NCI-H2196 treated with DMSO at 0.1 percent for 48 hours (cell line): ENCODE data around the gene PAM.

Experiments
- DNase-seq: peaks from one replicate; lab custom pipeline; 2025; ENCODE audit not compliant: unreplicated experiment; lab: John Stamatoyannopoulos, UW

Gene PAM

DNA sequence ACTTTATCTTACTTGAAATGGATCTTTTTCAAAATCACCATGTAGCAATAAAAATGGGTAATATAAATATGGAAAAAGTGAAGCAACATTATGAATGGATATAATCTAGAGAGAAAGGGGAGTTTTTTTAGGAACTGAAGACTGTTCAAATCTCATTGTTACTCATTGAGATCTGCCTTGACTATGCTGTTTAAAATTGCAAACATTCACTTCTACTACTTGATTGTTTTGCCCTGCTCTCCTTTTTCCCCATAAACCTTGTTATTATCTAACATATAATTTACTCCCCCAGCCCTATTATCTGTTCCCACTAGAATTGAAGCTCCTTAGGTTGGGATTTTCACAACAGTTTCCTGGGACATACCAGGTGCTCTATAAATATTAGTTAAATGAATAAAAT, 22.0 kb downstream of the PAM start:
- no peak for DNase-seq

GRCh38 chr5:102778478-102778877, 23.4 kb downstream of the PAM start:
- DNase-seq: no peak

DNA sequence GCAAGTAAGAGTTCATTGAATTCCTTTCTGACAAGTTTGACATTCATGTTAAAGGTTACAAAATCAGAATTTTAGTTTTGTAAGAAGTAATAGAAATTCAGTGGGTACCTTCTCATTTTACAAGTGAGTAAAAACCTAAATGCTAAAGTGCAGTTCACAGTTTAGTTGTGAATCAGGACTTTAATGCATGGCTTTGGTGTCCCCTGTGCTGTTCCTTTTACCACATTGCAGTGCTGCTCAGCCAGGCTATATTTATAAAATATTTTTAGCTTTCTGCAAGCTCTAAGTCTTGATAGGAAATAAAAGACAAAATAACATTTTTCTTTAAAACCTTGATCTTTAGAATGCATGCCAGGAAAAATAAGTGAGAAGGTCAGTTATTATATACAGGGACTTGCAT, 26.3 kb downstream of the PAM start:
- DNase-seq: no peak

- no peak for DNase-seq
Measured at GRCh38 chr5:102781786-102782185, 26.7 kb downstream of the PAM start.

GRCh38 chr5:102782217-102782872, 27.2 kb downstream of the PAM start:
- no peak for DNase-seq

DNA sequence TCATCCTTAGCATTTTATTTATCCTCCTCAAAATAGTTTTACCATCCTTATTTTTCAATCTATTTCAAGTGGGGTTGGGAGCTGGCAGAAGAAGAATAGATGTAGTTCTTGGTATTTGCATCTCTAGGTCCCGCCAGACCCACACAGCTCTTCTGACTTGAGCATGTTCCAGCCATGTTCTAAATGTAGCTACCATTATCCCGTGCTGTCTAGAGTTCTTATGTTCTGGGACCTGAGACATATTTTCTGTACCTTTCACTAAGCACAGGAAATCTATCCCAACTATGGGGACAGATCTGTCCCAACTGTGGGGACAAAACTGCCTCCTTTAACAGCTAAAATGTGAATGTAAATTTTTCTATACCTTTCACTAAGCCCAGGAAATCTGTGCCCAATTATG, 32.0 kb downstream of the PAM start:
- DNase-seq: no peak

GRCh38 chr5:102788788-102789187, 33.7 kb downstream of the PAM start:
- no peak for DNase-seq

DNA sequence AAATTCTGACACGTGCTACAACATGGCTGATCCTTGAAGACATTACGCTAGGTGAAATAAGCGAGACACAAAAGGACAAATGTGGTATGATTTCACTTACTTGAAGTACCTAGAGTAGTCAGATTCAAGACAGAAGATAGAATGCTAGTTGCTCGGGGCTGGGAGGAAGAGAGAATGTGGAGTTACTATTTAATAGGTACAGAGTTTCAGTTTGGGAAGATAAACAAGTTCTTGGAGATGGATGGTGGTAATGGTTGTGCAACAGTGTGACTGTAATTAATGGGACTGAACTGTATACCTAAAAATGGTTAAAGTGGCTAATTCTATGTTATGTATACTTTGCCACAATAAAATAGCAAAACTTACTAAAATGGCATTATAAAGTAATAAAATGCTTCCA, 34.4 kb downstream of the PAM start:
- no peak for DNase-seq

GRCh38 chr5:102790748-102791147, 35.6 kb downstream of the PAM start:
- DNase-seq: no peak

DNA sequence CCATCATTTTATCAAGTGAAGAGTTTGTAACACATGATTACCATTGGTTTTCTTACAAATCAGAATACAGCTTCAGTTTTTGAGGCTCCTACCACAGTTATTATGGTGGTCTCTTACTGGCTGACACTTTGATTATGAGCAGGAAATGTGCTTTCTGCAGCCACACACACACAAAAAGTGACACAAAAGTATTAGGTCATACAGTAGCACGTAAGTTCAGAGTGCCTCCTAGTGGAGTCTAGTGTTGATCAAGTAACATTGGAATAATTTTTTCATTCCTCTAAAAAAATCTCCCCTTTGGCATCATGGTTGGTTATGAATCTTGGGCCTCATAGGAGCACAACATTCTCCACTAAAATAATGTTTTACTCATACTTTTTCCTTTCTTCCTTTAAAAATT, 37.6 kb downstream of the PAM start:
- DNase-seq: no peak

GRCh38 chr5:102794047-102794446, 38.9 kb downstream of the PAM start:
- DNase-seq: no peak

DNA sequence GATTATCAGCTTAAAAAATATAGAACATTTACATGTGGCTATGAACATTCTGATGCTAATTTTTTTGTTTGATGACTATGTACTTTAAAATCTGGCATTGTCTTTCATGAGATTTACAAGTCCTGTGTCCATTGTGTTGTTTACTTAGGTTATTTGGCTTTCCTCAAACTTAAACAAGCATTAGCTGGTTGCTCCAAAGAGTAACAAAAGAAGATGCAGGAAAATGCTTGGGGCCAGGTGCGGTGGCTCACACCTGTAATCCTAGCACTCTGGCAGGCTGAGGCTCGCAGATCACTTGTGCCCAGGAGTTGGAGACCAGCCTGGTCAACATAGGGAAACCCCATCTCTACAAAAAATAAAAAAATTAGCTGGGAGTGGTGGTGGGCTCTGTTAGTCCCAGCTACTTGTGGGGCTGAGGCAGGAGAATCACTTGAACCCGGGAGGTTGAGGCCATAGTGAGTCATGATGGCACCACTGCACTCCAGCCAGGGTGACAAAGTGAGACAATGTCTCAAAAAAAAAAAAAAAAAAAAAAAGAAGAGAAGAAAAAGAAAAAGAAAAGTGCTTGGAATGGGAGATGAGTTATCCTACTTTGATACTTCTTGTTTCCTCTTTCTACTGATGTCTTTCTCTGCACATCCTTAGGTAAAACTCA, 39.7 kb downstream of the PAM start:
- DNase-seq: peak; percentile 59

DNA sequence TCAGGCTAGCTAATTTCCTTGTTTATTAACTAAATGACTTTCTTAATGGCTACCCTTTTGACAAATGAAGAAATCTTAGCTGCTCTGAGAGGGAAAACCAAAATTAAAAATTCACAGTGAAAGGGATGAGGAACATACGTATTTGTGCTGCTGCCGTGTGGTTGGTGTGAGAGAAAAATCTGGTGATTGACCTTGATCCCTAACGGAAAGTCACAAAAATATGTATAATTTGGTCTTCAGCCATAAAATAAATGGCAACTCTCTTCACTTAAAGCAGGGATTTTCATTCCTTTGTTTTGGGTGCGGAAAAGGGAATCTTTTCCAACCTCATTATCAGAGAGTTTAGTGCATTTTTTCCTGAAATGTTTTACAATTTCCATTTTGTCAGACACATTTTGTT, 40.4 kb downstream of the PAM start:
- no peak for DNase-seq

DNA sequence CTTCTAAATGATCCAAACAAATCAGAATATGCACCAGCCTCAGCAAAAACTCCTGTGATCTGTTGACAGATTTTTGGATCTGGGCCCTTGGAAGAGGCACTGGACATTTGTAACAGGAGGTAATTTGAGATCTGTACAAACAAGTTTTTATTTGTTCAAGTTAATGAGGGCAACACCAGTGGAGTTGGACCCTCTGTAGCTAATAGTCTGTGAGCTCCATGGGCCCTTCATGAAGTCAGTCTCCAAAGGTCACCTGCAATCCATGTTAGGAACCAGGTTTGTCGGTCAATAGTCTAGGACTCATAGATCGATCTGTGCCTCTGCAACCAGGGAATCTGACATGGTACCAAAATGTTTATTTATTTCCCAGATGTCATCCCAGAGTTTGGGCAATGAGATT, 40.9 kb downstream of the PAM start:
- peak; percentile 69 for DNase-seq

GRCh38 chr5:102796498-102796897, 41.4 kb downstream of the PAM start:
- DNase-seq: no peak

GRCh38 chr5:102797322-102797884, 42.3 kb downstream of the PAM start:
- DNase-seq: no peak

GRCh38 chr5:102798104-102798785, 43.1 kb downstream of the PAM start:
- DNase-seq: no peak

DNA sequence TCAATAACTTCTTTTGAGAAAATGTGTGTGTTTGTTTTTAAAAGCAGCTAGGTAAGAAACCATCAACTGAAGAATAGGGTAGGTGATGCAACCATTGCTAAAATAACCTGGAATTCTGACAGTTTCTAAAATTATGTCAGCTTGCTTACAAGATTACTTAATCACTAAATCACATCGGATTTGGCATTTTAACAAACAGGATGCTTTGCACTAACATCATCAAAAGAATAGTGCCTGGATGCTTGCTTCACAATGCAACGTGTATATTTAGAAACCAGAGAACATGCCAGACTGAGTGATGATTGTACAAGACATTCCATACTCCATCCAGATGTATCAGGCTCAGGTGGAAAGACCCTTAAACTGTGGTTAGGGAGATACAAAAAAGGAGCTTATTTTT, 43.9 kb downstream of the PAM start:
- no peak for DNase-seq

- DNase-seq: no peak
Measured at GRCh38 chr5:102800427-102800826, 45.3 kb downstream of the PAM start.

GRCh38 chr5:102801371-102801770, 46.3 kb downstream of the PAM start:
- DNase-seq: no peak

DNA sequence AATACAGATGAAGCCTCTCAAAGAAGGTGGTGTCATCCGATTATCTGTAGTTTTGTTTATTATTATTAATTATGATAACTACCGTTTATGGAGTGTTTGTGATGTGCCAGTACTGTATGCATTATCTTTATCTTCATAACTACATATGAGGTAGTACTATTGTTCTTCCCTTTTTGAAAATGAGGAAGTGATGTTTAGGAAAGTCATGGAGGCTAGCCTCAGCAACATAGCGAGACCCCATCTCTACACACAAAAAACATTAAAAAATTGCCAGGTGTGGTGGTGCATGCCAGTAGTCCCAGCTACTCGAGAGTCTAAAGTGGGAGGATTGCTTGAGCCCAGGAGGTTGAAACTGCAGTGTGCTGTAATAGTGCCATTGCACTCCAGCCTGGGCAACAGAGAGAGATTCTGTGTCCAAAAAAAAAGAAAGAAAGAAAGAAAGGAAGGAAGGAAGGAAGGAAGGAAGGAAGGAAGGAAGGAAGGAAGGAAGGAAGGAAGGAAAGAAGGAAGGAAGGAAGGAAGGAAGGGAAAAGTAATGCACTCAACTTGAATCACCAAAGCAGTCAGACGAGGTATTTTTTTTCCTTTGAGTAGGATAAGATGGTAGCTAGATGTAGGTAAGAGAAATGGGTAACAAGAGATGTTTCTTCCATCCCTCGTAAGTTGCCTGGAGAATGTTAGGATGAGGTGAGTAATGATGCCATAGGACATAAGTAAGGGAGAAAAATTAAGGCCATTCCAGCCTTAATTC, 47.8 kb downstream of the PAM start:
- no peak for DNase-seq
